WTC11 (cell line): ENCODE measurements around the gene MALT1. TPM values are rescaled to one million over a fixed set of nuclear protein-coding genes. Genes with fewer than 3 reads are reported as not detected.
"Not testable (repeated sequence)": the region's sequence is repeated elsewhere in the genome, so short reads cannot be mapped to it uniquely, and the experiment has no call there.

Source experiments
- ATAC-seq: fragments of 200-7000 bp; cut with Tn5 transposase; 2 replicates; pipeline ENCODE4 v1.10.0; 2021; ENCODE audit warnings: mild to moderate bottlenecking, moderate library complexity
- CTCF ChIA-PET: fragments of 300-600 bp; sonication (Branson Sonifier 250); formaldehyde crosslinking; loops from one replicate; lab custom pipeline; 2021; ENCODE audit warnings: antibody characterized with exemption; lab: Charles Lee
- POLR2A ChIA-PET: fragments of 350-600 bp; sonication (Branson Sonifier 250); formaldehyde crosslinking; loops from one replicate; lab custom pipeline; 2021; ENCODE audit warnings: antibody characterized with exemption; lab: Charles Lee
- DNase-seq: peaks from one replicate; pipeline ENCODE4 v3.0.0; 2021; ENCODE audit warnings: low spot score
- H3K27ac Mint-ChIP-seq: 2 replicates; pipeline ENCODE4 v1.8.0; 2021; ENCODE audit warnings: mixed read lengths
- H3K27me3 Mint-ChIP-seq: 2 replicates; pipeline ENCODE4 v1.8.0; 2021; ENCODE audit warnings: low read depth, mild to moderate bottlenecking, moderate library complexity, mixed read lengths
- H3K36me3 Mint-ChIP-seq: 2 replicates; pipeline ENCODE4 v1.8.0; 2021; ENCODE audit warnings: mixed read lengths
- H3K4me1 Mint-ChIP-seq: 2 replicates; pipeline ENCODE4 v1.8.0; 2022; ENCODE audit warnings: mixed read lengths
- H3K4me3 Mint-ChIP-seq: 2 replicates; pipeline ENCODE4 v1.8.0; 2021; ENCODE audit warnings: mild to moderate bottlenecking, moderate library complexity, mixed read lengths
- H3K9me3 Mint-ChIP-seq: 2 replicates; pipeline ENCODE4 v1.8.0; 2021; ENCODE audit warnings: mixed read lengths
- CBFB ChIP-seq: sonication (generic); formaldehyde crosslinking; IDR thresholded peaks from 2 replicates; pipeline ENCODE4 v1.8.1; 2022; ENCODE audit warnings: mild to moderate bottlenecking, low read depth, missing genetic modification reagents
- FOXK1 ChIP-seq: sonication (generic); formaldehyde crosslinking; IDR thresholded peaks from 2 replicates; pipeline ENCODE4 v1.8.0; 2022; ENCODE audit warnings: mild to moderate bottlenecking, moderate library complexity, missing genetic modification reagents
- MYBL2 ChIP-seq: sonication (generic); formaldehyde crosslinking; IDR thresholded peaks from 2 replicates; pipeline ENCODE4 v1.8.1; 2023; ENCODE audit warnings: mild to moderate bottlenecking, moderate library complexity, missing genetic modification reagents
- NFE2L1 ChIP-seq: sonication (generic); formaldehyde crosslinking; IDR thresholded peaks from 2 replicates; pipeline ENCODE4 v1.8.1; 2023; ENCODE audit warnings: missing genetic modification reagents
- SOX15 ChIP-seq: fragments of 250-450 bp; sonication (Bioruptor Pico); IDR thresholded peaks from 2 replicates; pipeline ENCODE4 v1.9.0; 2021; ENCODE audit warnings: mild to moderate bottlenecking
- SP1 ChIP-seq: sonication (generic); formaldehyde crosslinking; conservative IDR thresholded peaks from 2 replicates; pipeline ENCODE4 v1.8.1; 2022; ENCODE audit warnings: missing genetic modification reagents
- STAT6 ChIP-seq: sonication (generic); formaldehyde crosslinking; conservative IDR thresholded peaks from 2 replicates; pipeline ENCODE4 v1.8.1; 2023; ENCODE audit warnings: mild to moderate bottlenecking, low read depth, missing genetic modification reagents, moderate library complexity
- ZNF121 ChIP-seq: sonication (generic); formaldehyde crosslinking; IDR thresholded peaks from 2 replicates; pipeline ENCODE4 v1.8.0; 2023; ENCODE audit warnings: missing genetic modification reagents
- ZNF219 ChIP-seq: sonication (generic); formaldehyde crosslinking; IDR thresholded peaks from 2 replicates; pipeline ENCODE4 v1.8.0; 2023; ENCODE audit warnings: missing genetic modification reagents, mild to moderate bottlenecking, borderline replicate concordance
- ZNF317 ChIP-seq: sonication (generic); formaldehyde crosslinking; IDR thresholded peaks from 2 replicates; pipeline ENCODE4 v1.8.1; 2023; ENCODE audit warnings: low read depth, mild to moderate bottlenecking, moderate library complexity, missing genetic modification reagents, borderline replicate concordance
- total RNA-seq: library from RNA; stranded (reverse); gene quantifications from 3 replicates; pipeline ENCODE4 v1.2.3, GENCODE V29; 2021
- TF ChIP-seq, protein P1 (sequence below): fragments of 250-450 bp; sonication (Bioruptor Pico); IDR thresholded peaks from 2 replicates; pipeline ENCODE4 v1.8.0; 2021; ENCODE audit warnings: mild to moderate bottlenecking

Gene MALT1
- total RNA-seq, 1 experiment from 2014 or later: 13.2 TPM

DNA sequence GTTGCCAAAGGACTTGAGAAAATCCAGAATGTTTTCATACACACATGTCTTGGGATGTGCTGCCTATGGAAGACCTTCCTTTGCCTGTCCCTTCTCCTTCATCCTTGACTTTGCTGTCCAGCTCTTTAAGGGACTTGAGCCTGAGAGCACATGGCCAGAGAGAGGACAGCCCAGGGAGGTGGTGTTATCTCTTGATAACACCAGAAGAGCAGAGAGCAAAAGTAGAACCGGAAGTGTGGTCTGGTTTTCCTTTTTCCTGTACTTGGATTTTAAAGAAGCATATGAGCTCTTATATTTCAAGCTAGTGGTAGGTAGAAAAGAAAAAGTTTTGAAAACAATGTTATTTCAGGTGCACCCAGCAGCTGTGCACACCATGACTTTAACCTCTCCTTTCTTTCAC, 99.3 kb downstream of the MALT1 start (continued):
- no peak for TF ChIP-seq SP1 (CRISPR knock-in tag)
- no peak for TF ChIP-seq FOXK1 (CRISPR knock-in tag)

DNA sequence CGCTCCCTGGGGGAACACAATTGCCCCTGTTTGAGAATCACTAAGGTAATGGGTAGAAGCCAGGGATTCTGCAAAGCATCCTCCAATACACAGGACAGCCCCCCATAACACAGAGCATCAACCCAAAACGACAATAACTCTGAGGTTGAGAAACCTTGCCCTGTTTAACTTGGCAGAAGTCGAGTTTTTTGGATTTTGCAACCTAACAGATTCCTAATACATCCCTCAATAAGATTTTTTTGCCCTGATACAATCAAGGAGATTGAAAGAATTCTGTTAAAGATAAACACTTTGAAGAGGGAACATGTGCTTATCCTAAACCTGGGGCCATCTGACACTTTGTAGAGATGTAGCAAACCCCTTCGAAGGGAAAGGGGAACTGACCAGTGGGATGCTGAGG, 100.9 kb downstream of the MALT1 start:
- Mint-ChIP-seq H3K27ac (no peak overlapping the region), H3K4me3 (no peak overlapping the region)
- ChIA-PET CTCF (interaction anchor here (0.7 to 9.4 kb wide), 12 partner anchors 11 to 312 kb away, joined by 3 to 221 read pairs (median 4); no protein-coding TSS in a partner anchor), POLR2A (interaction anchor here (0.7 kb wide), 1 partner anchor 242 kb away, joined by 6 read pairs; no protein-coding TSS in a partner anchor)
- no peak for DNase-seq
- TF ChIP-seq NFE2L1: no peak
- TF ChIP-seq MYBL2 (CRISPR knock-in tag): no peak
- TF ChIP-seq, protein P1, sequence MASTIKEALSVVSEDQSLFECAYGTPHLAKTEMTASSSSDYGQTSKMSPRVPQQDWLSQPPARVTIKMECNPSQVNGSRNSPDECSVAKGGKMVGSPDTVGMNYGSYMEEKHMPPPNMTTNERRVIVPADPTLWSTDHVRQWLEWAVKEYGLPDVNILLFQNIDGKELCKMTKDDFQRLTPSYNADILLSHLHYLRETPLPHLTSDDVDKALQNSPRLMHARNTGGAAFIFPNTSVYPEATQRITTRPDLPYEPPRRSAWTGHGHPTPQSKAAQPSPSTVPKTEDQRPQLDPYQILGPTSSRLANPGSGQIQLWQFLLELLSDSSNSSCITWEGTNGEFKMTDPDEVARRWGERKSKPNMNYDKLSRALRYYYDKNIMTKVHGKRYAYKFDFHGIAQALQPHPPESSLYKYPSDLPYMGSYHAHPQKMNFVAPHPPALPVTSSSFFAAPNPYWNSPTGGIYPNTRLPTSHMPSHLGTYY (CRISPR knock-in tag): no peak
- TF ChIP-seq, all 79 proteins: peak for 0
- Mint-ChIP-seq H3K27me3 (peaks cover 8% of the 10 kb centered on the region), H3K9me3 (no peaks in the 10 kb centered on the region), H3K4me1 (peaks cover 18% of the 10 kb centered on the region), H3K36me3 (no peaks in the 10 kb centered on the region)
- no peak for ATAC-seq

DNA sequence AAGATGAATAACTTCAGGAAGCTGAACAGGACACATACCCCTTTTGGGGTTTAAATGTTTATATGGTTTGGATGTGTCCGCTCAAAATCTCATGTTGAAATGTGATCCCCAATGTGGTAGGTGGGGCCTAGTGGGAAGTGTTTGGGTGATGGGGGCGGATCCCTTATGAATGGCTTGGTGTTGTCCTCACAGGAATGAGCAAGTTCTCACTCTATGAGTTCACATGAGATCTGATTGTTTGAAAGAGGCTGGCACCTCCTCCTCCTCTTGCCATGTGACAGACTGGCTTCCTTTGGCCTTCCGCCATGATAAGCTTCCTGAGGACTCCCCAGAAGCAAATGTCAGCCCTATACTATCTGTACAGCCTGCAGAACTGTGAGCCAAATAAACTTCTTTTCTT, 104.8 kb downstream of the MALT1 start:
- Mint-ChIP-seq H3K36me3 (no peaks in the 10 kb centered on the region), H3K4me1 (peaks cover 6% of the 10 kb centered on the region), H3K27ac (no peak overlapping the region), H3K27me3 (no peaks in the 10 kb centered on the region), H3K4me3 (no peak overlapping the region), H3K9me3 (no peaks in the 10 kb centered on the region)
- no peak for TF ChIP-seq MYBL2 (CRISPR knock-in tag)
- TF ChIP-seq FOXK1 (CRISPR knock-in tag): no peak
- no peak for TF ChIP-seq ZNF219
- DNase-seq: no peak
- POLR2A ChIA-PET: interaction anchor here (0.7 kb wide), 1 partner anchor 102 kb away, joined by 3 read pairs; no protein-coding TSS in a partner anchor
- CTCF ChIA-PET: interaction anchor here (1.3 kb wide), 1 partner anchor 295 kb away, joined by 3 read pairs; no protein-coding TSS in a partner anchor
- peak; percentile 64 for ATAC-seq

GRCh38 chr18:58776541-58776940, 105.3 kb downstream of the MALT1 start:
- not testable (repeated sequence) for H3K36me3 Mint-ChIP-seq, DNase-seq, ATAC-seq, H3K9me3 Mint-ChIP-seq, H3K27ac Mint-ChIP-seq, H3K27me3 Mint-ChIP-seq, H3K4me1 Mint-ChIP-seq, H3K4me3 Mint-ChIP-seq
- ChIA-PET CTCF (interaction anchor here (1.3 to 2.7 kb wide), 2 partner anchors 8 to 294 kb away, joined by 3 to 18 read pairs; no protein-coding TSS in a partner anchor), POLR2A (interaction anchor here (0.7 kb wide), 1 partner anchor 102 kb away, joined by 3 read pairs; no protein-coding TSS in a partner anchor)

DNA sequence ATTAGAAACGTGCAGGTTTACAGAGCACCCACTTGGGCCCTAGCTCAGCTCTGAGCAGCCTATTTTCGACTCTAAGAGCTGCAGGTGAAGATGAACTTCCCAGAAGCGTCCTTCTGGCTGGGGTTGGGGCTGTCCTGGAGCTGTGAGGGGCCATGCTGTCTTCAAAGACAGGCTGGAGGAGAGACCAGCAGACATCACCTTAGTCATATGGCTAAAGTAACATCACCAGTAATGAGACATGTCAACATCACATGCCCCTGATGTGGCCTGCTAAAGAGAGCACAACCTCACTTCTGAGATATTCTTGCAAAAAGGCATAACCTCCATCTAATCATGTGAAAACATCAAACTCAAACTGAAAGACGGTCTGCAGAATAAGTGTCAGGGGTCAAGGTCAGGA, 106.2 kb downstream of the MALT1 start:
- CTCF ChIA-PET: interaction anchor here (1.3 to 2.7 kb wide), 2 partner anchors 9 to 293 kb away, joined by 3 to 18 read pairs; no protein-coding TSS in a partner anchor
- TF ChIP-seq SOX15 (no peak), STAT6 (CRISPR knock-in tag) (no peak), CBFB (CRISPR knock-in tag) (no peak), ZNF121 (no peak), ZNF317 (CRISPR knock-in tag) (no peak)

More for the DNA sequence above, 106.2 kb downstream of the MALT1 start:
- ATAC-seq: no peak
- Mint-ChIP-seq H3K27me3 (no peaks in the 10 kb centered on the region; the same call in 1 of the 2 replicates), H3K9me3 (no peaks in the 10 kb centered on the region), H3K36me3 (no peaks in the 10 kb centered on the region), H3K27ac (no peak overlapping the region), H3K4me1 (peaks cover 15% of the 10 kb centered on the region), H3K4me3 (no peak overlapping the region)
- POLR2A ChIA-PET: no interaction called here
- DNase-seq: no peak
